HG03378 (cell line): ENCODE measurements around the gene XIRP1.

Experiments
- ATAC-seq: cut with Tn5 transposase; IDR thresholded peaks from one replicate; pipeline ENCODE4 v1.9.1; 2021; ENCODE audit warnings: mild to moderate bottlenecking, moderate library complexity; ENCODE audit not compliant: unreplicated experiment

XIRP1 gene

GRCh38 chr3:39208463-39209055 is 16.2 kb upstream of the XIRP1 start:
- ATAC-seq = no peak

- no peak for ATAC-seq
These were observed 15.2 kb upstream of the XIRP1 start for GRCh38 chr3:39207361-39208186.

- no peak for ATAC-seq
These were observed 13.6 kb upstream of the XIRP1 start for GRCh38 chr3:39205919-39206516.

- ATAC-seq = no peak
These were observed 12.7 kb upstream of the XIRP1 start for GRCh38 chr3:39205131-39205530.

- ATAC-seq = no peak
These were observed 11.5 kb upstream of the XIRP1 start for GRCh38 chr3:39203860-39204259.

- no peak for ATAC-seq
These were observed 11.0 kb upstream of the XIRP1 start for GRCh38 chr3:39203402-39203801.

- no peak for ATAC-seq
These were observed 9.7 kb upstream of the XIRP1 start for GRCh38 chr3:39202094-39202493.

- no peak for ATAC-seq
These were observed 4.4 kb upstream of the XIRP1 start for GRCh38 chr3:39196671-39197356.

- ATAC-seq = no peak
These were observed 3.6 kb upstream of the XIRP1 start for GRCh38 chr3:39196034-39196433.

GRCh38 chr3:39193391-39193790 is 996 bp upstream of the XIRP1 start:
- ATAC-seq = no peak

GRCh38 chr3:39191773-39192172 is 622 bp downstream of the XIRP1 start:
- no peak for ATAC-seq

- ATAC-seq = no peak
These were observed 1.3 kb downstream of the XIRP1 start for GRCh38 chr3:39191111-39191510.

- no peak for ATAC-seq
These were observed 1.9 kb downstream of the XIRP1 start for GRCh38 chr3:39190281-39191025.

GRCh38 chr3:39189959-39190269 is 2.5 kb downstream of the XIRP1 start:
- ATAC-seq = peak; percentile 61

- no peak for ATAC-seq
These were observed 3.0 kb downstream of the XIRP1 start for GRCh38 chr3:39189150-39189958.

GRCh38 chr3:39188271-39189149 is 3.9 kb downstream of the XIRP1 start:
- ATAC-seq = no peak

- no peak for ATAC-seq
These were observed 4.8 kb downstream of the XIRP1 start for GRCh38 chr3:39187372-39188155.

GRCh38 chr3:39186692-39187151 is 5.7 kb downstream of the XIRP1 start:
- no peak for ATAC-seq
